Memory B cell (primary cell): ENCODE measurements around the gene EDRF1.

Experiments
- ATAC-seq: fragments of 150-1000 bp; cut with Tn5 transposase; 2 replicates; pipeline ENCODE4 v1.10.0; 2021; ENCODE audit warnings: low read depth, mild to moderate bottlenecking, moderate library complexity
- DNase-seq, 2 donors: peaks; one replicate each; pipeline ENCODE4 v3.0.0; 2022; ENCODE audit warnings: low spot score in 2 of 2
- H3K27ac Mint-ChIP-seq: one replicate; pipeline ENCODE4 v1.8.0; 2022; ENCODE audit warnings: mild to moderate bottlenecking, moderate library complexity, mixed read lengths
- H3K27me3 Mint-ChIP-seq: one replicate; pipeline ENCODE4 v1.8.0; 2022; ENCODE audit warnings: mixed read lengths
- H3K36me3 Mint-ChIP-seq: one replicate; pipeline ENCODE4 v1.8.0; 2022; ENCODE audit warnings: mild to moderate bottlenecking, mixed read lengths
- H3K4me1 Mint-ChIP-seq: one replicate; pipeline ENCODE4 v1.8.0; 2022; ENCODE audit warnings: mixed read lengths
- H3K4me3 Mint-ChIP-seq: one replicate; pipeline ENCODE4 v1.8.0; 2022; ENCODE audit warnings: mild to moderate bottlenecking, moderate library complexity, mixed read lengths
- H3K9me3 Mint-ChIP-seq: one replicate; pipeline ENCODE4 v1.8.0; 2022; ENCODE audit warnings: mixed read lengths

Gene EDRF1

GRCh38 chr10:125766511-125766910, 47.0 kb downstream of the EDRF1 start:
- no peaks in the 10 kb centered on the region for H3K9me3 Mint-ChIP-seq
- H3K4me1 Mint-ChIP-seq, result no peaks in the 10 kb centered on the region
- peaks cover 25% of the 10 kb centered on the region for H3K36me3 Mint-ChIP-seq
- no peak for DNase-seq
- H3K4me3 Mint-ChIP-seq, result no peak overlapping the region
- H3K27ac Mint-ChIP-seq, result no peak overlapping the region
- ATAC-seq, result no peak
- no peaks in the 10 kb centered on the region for H3K27me3 Mint-ChIP-seq

GRCh38 chr10:125768219-125768855, 48.8 kb downstream of the EDRF1 start:
- Mint-ChIP-seq H3K4me1 (no peaks in the 10 kb centered on the region), H3K27me3 (no peaks in the 10 kb centered on the region), H3K36me3 (peaks cover 19% of the 10 kb centered on the region), H3K27ac (no peak overlapping the region), H3K4me3 (no peak overlapping the region), H3K9me3 (no peaks in the 10 kb centered on the region)
- ATAC-seq (no peak), DNase-seq (no peak)

- no peaks in the 10 kb centered on the region for H3K9me3 Mint-ChIP-seq
- DNase-seq (no peak), ATAC-seq (no peak)
- no peaks in the 10 kb centered on the region for H3K4me1 Mint-ChIP-seq
- H3K36me3 Mint-ChIP-seq, result peaks cover 17% of the 10 kb centered on the region
- no peak overlapping the region for H3K27ac Mint-ChIP-seq
- no peaks in the 10 kb centered on the region for H3K27me3 Mint-ChIP-seq
- H3K4me3 Mint-ChIP-seq, result no peak overlapping the region
Observed at GRCh38 chr10:125769175-125769574, 49.7 kb downstream of the EDRF1 start.

- Mint-ChIP-seq H3K9me3 (peaks cover 1% of the 10 kb centered on the region), H3K4me3 (no peak overlapping the region), H3K36me3 (peaks cover 8% of the 10 kb centered on the region), H3K27me3 (peaks cover 4% of the 10 kb centered on the region), H3K4me1 (no peaks in the 10 kb centered on the region), H3K27ac (no peak overlapping the region)
- no peak for ATAC-seq
- DNase-seq, result no peak
Observed at GRCh38 chr10:125770844-125771243, 51.3 kb downstream of the EDRF1 start.

GRCh38 chr10:125772112-125772863, 52.8 kb downstream of the EDRF1 start:
- H3K36me3 Mint-ChIP-seq, result no peaks in the 10 kb centered on the region
- no peak overlapping the region for H3K27ac Mint-ChIP-seq
- H3K9me3 Mint-ChIP-seq, result peaks cover 1% of the 10 kb centered on the region
- no peak overlapping the region for H3K4me3 Mint-ChIP-seq
- DNase-seq (no peak), ATAC-seq (no peak)
- no peaks in the 10 kb centered on the region for H3K4me1 Mint-ChIP-seq
- peaks cover 4% of the 10 kb centered on the region for H3K27me3 Mint-ChIP-seq

GRCh38 chr10:125772864-125773180, 53.3 kb downstream of the EDRF1 start:
- Mint-ChIP-seq H3K4me1 (no peaks in the 10 kb centered on the region), H3K27ac (no peak overlapping the region), H3K27me3 (peaks cover 4% of the 10 kb centered on the region), H3K36me3 (no peaks in the 10 kb centered on the region), H3K9me3 (peaks cover 1% of the 10 kb centered on the region), H3K4me3 (no peak overlapping the region)
- ATAC-seq (no peak), DNase-seq (no peak)

GRCh38 chr10:125773687-125774543, 54.4 kb downstream of the EDRF1 start:
- DNase-seq (no peak), ATAC-seq (no peak)
- H3K4me3 Mint-ChIP-seq, result no peak overlapping the region
- peaks cover 1% of the 10 kb centered on the region for H3K9me3 Mint-ChIP-seq
- H3K36me3 Mint-ChIP-seq, result no peaks in the 10 kb centered on the region
- no peaks in the 10 kb centered on the region for H3K4me1 Mint-ChIP-seq
- no peak overlapping the region for H3K27ac Mint-ChIP-seq
- H3K27me3 Mint-ChIP-seq, result peaks cover 6% of the 10 kb centered on the region

- ATAC-seq (no peak), DNase-seq (no peak)
- H3K9me3 Mint-ChIP-seq, result peaks cover 1% of the 10 kb centered on the region
- H3K27me3 Mint-ChIP-seq, result peaks cover 6% of the 10 kb centered on the region
- no peaks in the 10 kb centered on the region for H3K4me1 Mint-ChIP-seq
- H3K36me3 Mint-ChIP-seq, result no peaks in the 10 kb centered on the region
- H3K27ac Mint-ChIP-seq, result no peak overlapping the region
- H3K4me3 Mint-ChIP-seq, result no peak overlapping the region
Observed at GRCh38 chr10:125774581-125775191, 55.2 kb downstream of the EDRF1 start.

GRCh38 chr10:125775491-125776106, 56.1 kb downstream of the EDRF1 start, which contains the start of gene MMP21:
MMP21 (minus strand) TSS chr10:125775821; CDS start chr10:125775821, 0 bp downstream.
- Mint-ChIP-seq H3K9me3 (peaks cover 3% of the 10 kb centered on the region), H3K36me3 (no peaks in the 10 kb centered on the region), H3K27me3 (peaks cover 6% of the 10 kb centered on the region), H3K4me3 (no peak within 1 kb of the TSS), H3K27ac (no peak within 1 kb of the TSS), H3K4me1 (no peaks in the 10 kb centered on the region)
- no peak for DNase-seq
- no peak for ATAC-seq

GRCh38 chr10:125777806-125778205, 58.3 kb downstream of the EDRF1 start:
- H3K36me3 Mint-ChIP-seq, result no peaks in the 10 kb centered on the region
- peaks cover 6% of the 10 kb centered on the region for H3K27me3 Mint-ChIP-seq
- no peaks in the 10 kb centered on the region for H3K4me1 Mint-ChIP-seq
- H3K27ac Mint-ChIP-seq, result no peak overlapping the region
- DNase-seq (no peak), ATAC-seq (no peak)
- no peak overlapping the region for H3K4me3 Mint-ChIP-seq
- H3K9me3 Mint-ChIP-seq, result peaks cover 3% of the 10 kb centered on the region

- no peak for ATAC-seq
- Mint-ChIP-seq H3K27me3 (peaks cover 6% of the 10 kb centered on the region), H3K36me3 (no peaks in the 10 kb centered on the region), H3K27ac (no peak overlapping the region), H3K9me3 (peaks cover 3% of the 10 kb centered on the region), H3K4me1 (no peaks in the 10 kb centered on the region), H3K4me3 (no peak overlapping the region)
- no peak for DNase-seq
Observed at GRCh38 chr10:125778556-125778955, 59.0 kb downstream of the EDRF1 start.

GRCh38 chr10:125779403-125780327, 60.2 kb downstream of the EDRF1 start:
- Mint-ChIP-seq H3K4me1 (no peaks in the 10 kb centered on the region), H3K4me3 (no peak overlapping the region), H3K36me3 (no peaks in the 10 kb centered on the region), H3K27ac (no peak overlapping the region), H3K9me3 (peaks cover 2% of the 10 kb centered on the region), H3K27me3 (peaks cover 3% of the 10 kb centered on the region)
- ATAC-seq (no peak), DNase-seq (no peak)

- Mint-ChIP-seq H3K27ac (no peak overlapping the region), H3K4me1 (peaks cover 2% of the 10 kb centered on the region), H3K9me3 (peaks cover 2% of the 10 kb centered on the region), H3K36me3 (no peaks in the 10 kb centered on the region), H3K4me3 (no peak overlapping the region), H3K27me3 (peaks cover 2% of the 10 kb centered on the region)
- ATAC-seq (no peak), DNase-seq (no peak)
Observed at GRCh38 chr10:125781374-125781773, 61.9 kb downstream of the EDRF1 start.
